ENCODE results near the gene PAK4. TPM values are rescaled to one million over a fixed set of nuclear protein-coding genes. Genes with fewer than 3 reads are reported as not detected.

PAK4 gene
- total and polyA plus RNA-seq, 2 of the 8 experiments (the other 6 are each of a cell fraction or from before 2014, with no cell fraction given): 50.7 to 64.4 TPM

- Histone ChIP-seq H2AK5ac (ENCODE audit: low read depth, low read length) (no peak overlapping the region), H4K20me1 (replicated peaks in 1 of 2; ENCODE audit: control insufficient read depth in 1 of 2, insufficient read depth in 2 of 2, low read length in 2 of 2) (peaks cover 0 to 2% of the 10 kb centered on the region in 2 experiments), H4K8ac (ENCODE audit: extremely low read depth, insufficient read depth, low read length) (no peak overlapping the region), H3K14ac (ENCODE audit: insufficient read length) (no peak overlapping the region), H3K23me2 (ENCODE audit: low read depth, low read length) (no peaks in the 10 kb centered on the region), H3K27ac (ENCODE audit: low read depth, low read length) (no peak overlapping the region), H3K4me2 (ENCODE audit: insufficient read depth in 1 of 2, low read depth in 2 of 2, low read length in 2 of 2) (no peak overlapping the region), H2AFZ (ENCODE audit: low read length) (no peak overlapping the region), H3K9me3 (ENCODE audit: insufficient read depth in 2 of 2, low read depth in 1 of 2, low read length in 1 of 2) (no peaks in the 10 kb centered on the region), H3K79me2 (ENCODE audit: control insufficient read depth in 1 of 2, insufficient read depth in 2 of 2, low read length in 2 of 2) (no peaks in the 10 kb centered on the region), H2BK15ac (ENCODE audit: low read length) (no peak overlapping the region), H3K23ac (ENCODE audit: insufficient read length) (no peak overlapping the region), H4K5ac (ENCODE audit: insufficient read length, low read depth, low read length) (no peak overlapping the region), H3K4me1 (replicated peaks in 1 of 4; ENCODE audit: control insufficient read depth in 3 of 4, insufficient read depth in 4 of 4, low read length in 3 of 4) (peaks cover 0 to 3% (median under 1%) of the 10 kb centered on the region in 4 experiments; a peak in 2 of 7 replicates), H2BK20ac (ENCODE audit: low read length) (no peak overlapping the region), H3K56ac (replicated peaks; ENCODE audit: insufficient read length, low read depth, low read length) (no peak overlapping the region), H3K79me1 (ENCODE audit: low read depth, low read length) (no peaks in the 10 kb centered on the region), H3K4me3 (ENCODE audit: extremely low read depth in 1 of 4, insufficient read depth in 2 of 4, low read depth in 3 of 4, low read length in 4 of 4) (no peak overlapping the region), H2BK120ac (replicated peaks; ENCODE audit: low read depth, low read length) (no peak overlapping the region), H4K91ac (replicated peaks; ENCODE audit: insufficient read length, low read length) (no peak overlapping the region), H3K36me3 (ENCODE audit: control insufficient read depth in 2 of 4, insufficient read depth in 4 of 4, low read length in 3 of 4) (peaks cover 0 to 4% (median 0%) of the 10 kb centered on the region in 4 experiments; a peak in 2 of 8 replicates), H3K9ac (replicated peaks in 1 of 4; ENCODE audit: extremely low read depth in 1 of 4, low read depth in 3 of 4, low read length in 3 of 4) (no peak overlapping the region), H2BK5ac (ENCODE audit: low read depth, low read length) (no peak overlapping the region), H3K4ac (replicated peaks; ENCODE audit: insufficient read length, low read depth, low read length) (no peak overlapping the region), H2BK12ac (ENCODE audit: low read depth, low read length) (no peak overlapping the region), H3K27me3 (replicated peaks in 1 of 4; ENCODE audit: control insufficient read depth in 3 of 4, extremely low read depth in 1 of 4, insufficient read depth in 3 of 4, low read length in 3 of 4) (no peaks in the 10 kb centered on the region), H3K18ac (ENCODE audit: extremely low read depth, low read length) (no peak overlapping the region)
- CTCF ChIA-PET (ENCODE audit: partially characterized antibody): interaction anchor here (0.6 to 2.1 kb wide), 2 partner anchors 11 to 61 kb away, joined by 3 to 5 read pairs; no protein-coding TSS in a partner anchor
- DNase-seq (ENCODE audit: low read depth in 1 of 2, low spot score in 2 of 2) (no peak), FAIRE-seq (no peak)
- POLR2A ChIA-PET (ENCODE audit: partially characterized antibody): interaction anchor here (0.9 to 2.4 kb wide), 2 partner anchors 41 to 54 kb away, joined by 3 to 7 read pairs; no protein-coding TSS in a partner anchor
- WGBS, 2 experiments (ENCODE audit: extremely low coverage in 1 of 2, insufficient coverage in 1 of 2, insufficient read length in 1 of 2, insufficient replicate concordance in 2 of 2, low coverage in 1 of 2, low lambda C conversion rate in 2 of 2, missing lambda C conversion rate in 1 of 2): 93% methylated on average over 8 of the region's 8 CpGs; no CpG with 5 or more reads in 1 of the 2 experiments
- TF ChIP-seq USF2 (IDR thresholded peaks at IDR 0.05; ENCODE audit: low read length): no peak
- TF ChIP-seq SIN3A (conservative IDR thresholded peaks at IDR 0.05 in 1 of 2, IDR thresholded peaks at IDR 0.05 in 1 of 2; ENCODE audit: low read depth in 1 of 2, low read length in 2 of 2): no peak
- no peak for TF ChIP-seq ATF2 (IDR thresholded peaks at IDR 0.05; ENCODE audit: low read length)
- TF ChIP-seq BACH1 (IDR thresholded peaks at IDR 0.05; ENCODE audit: low read length): no peak
- TF ChIP-seq NRF1 (IDR thresholded peaks at IDR 0.05; ENCODE audit: low read depth, low read length): no peak
- TF ChIP-seq RFX5 (IDR thresholded peaks at IDR 0.05; ENCODE audit: borderline replicate concordance, low read depth, low read length): no peak
- no peak for TF ChIP-seq TBP (IDR thresholded peaks at IDR 0.05; ENCODE audit: low read depth, low read length)
- no peak for TF ChIP-seq POLR2AphosphoS5 (IDR thresholded peaks at IDR 0.05; ENCODE audit: low read depth, low read length)
- no peak for TF ChIP-seq RNF2 (IDR thresholded peaks at IDR 0.05; ENCODE audit: borderline replicate concordance, low read depth, low read length, missing control alignments, poor library complexity, severe bottlenecking)
- TF ChIP-seq GABPA (IDR thresholded peaks at IDR 0.05; ENCODE audit: borderline replicate concordance, insufficient read depth, low read length): no peak
Observed at GRCh38 chr19:39183104-39183503, 57.5 kb downstream of the PAK4 start.
